GM12801 (cell line): Measurements from ENCODE around the gene CHRNA3.

Source experiments
- TF ChIP-seq, protein P1 (sequence below): IDR thresholded peaks from one replicate; pipeline ENCODE4 v1.5.1; 2011; ENCODE audit warnings: control low read depth; ENCODE audit not compliant: insufficient read length; ENCODE audit errors: extremely low read depth

The CHRNA3 gene

GRCh38 chr15:78550194-78550593 is 70.6 kb downstream of the CHRNA3 start:
- TF ChIP-seq, protein P1, sequence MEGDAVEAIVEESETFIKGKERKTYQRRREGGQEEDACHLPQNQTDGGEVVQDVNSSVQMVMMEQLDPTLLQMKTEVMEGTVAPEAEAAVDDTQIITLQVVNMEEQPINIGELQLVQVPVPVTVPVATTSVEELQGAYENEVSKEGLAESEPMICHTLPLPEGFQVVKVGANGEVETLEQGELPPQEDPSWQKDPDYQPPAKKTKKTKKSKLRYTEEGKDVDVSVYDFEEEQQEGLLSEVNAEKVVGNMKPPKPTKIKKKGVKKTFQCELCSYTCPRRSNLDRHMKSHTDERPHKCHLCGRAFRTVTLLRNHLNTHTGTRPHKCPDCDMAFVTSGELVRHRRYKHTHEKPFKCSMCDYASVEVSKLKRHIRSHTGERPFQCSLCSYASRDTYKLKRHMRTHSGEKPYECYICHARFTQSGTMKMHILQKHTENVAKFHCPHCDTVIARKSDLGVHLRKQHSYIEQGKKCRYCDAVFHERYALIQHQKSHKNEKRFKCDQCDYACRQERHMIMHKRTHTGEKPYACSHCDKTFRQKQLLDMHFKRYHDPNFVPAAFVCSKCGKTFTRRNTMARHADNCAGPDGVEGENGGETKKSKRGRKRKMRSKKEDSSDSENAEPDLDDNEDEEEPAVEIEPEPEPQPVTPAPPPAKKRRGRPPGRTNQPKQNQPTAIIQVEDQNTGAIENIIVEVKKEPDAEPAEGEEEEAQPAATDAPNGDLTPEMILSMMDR: no peak
